GM19238 (cell line): Measurements from ENCODE around the gene NOLC1.

Source experiments
- DNase-seq: peaks from one replicate; pipeline ENCODE4 v3.0.0; 2011; ENCODE audit warnings: low spot score; ENCODE audit not compliant: insufficient read length

Gene NOLC1

DNA sequence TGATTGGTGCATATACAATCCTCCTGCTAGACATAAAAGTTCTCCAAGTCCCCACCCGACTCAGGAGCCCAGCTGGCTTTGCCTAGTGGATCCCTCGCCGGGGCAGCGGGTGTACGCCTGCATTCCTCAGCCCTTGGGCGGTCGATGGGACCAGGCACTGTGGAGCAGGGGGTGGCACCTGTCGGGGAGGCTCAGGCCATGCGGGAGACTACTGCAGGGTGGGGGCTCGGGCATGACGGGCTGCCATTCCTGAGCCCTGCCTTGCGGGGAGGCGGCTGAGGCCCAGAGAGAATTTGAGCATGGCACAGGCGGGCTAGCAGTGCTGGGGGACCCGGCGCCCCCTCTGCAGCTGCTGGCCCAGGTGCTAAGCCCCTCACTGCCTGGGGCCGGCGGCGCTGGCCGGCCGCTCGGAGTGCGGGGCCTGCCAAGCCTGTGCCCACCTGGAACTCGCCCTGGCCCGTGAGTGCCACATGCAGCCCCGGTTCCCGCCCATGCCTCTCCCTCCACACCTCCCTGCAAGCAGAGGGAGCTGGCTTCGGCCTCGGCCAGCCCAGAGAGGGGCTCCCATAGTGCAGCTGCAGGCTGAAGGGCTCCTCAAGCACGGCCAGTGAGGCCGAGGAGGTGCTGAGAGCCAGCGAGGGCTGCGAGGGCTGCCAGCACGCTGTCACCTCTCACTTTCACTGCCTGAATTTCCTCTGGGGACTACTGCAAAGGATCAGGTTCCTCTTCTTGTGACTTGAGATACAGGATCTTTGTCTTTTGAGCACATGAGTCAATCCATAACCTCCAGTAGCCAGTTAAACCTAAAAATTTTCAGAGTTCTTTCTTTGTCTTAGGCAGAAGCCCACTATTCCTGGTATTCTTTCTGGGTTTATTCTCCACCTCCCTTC, 48.8 kb downstream of the NOLC1 start:
- DNase-seq = no peak

DNA sequence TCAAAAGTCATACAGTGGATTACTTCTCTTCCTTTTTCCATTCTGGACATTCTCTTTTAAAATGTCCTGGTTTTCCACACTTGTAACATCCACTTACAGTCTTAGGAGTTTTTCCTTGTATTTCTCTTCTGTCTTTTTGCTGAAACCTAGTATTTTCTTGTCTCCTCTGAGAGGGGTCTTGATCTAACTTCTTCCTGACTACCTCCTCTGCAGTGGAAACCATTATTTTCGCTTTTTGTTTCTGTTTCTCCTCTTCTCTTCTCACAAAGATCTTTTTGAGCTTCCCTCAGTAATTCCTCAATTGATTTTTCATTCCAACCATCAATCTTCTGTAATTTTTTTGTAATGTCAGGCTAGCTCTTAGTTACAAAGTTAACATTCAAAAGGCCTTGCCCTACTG, 50.2 kb downstream of the NOLC1 start:
- DNase-seq = no peak

DNA sequence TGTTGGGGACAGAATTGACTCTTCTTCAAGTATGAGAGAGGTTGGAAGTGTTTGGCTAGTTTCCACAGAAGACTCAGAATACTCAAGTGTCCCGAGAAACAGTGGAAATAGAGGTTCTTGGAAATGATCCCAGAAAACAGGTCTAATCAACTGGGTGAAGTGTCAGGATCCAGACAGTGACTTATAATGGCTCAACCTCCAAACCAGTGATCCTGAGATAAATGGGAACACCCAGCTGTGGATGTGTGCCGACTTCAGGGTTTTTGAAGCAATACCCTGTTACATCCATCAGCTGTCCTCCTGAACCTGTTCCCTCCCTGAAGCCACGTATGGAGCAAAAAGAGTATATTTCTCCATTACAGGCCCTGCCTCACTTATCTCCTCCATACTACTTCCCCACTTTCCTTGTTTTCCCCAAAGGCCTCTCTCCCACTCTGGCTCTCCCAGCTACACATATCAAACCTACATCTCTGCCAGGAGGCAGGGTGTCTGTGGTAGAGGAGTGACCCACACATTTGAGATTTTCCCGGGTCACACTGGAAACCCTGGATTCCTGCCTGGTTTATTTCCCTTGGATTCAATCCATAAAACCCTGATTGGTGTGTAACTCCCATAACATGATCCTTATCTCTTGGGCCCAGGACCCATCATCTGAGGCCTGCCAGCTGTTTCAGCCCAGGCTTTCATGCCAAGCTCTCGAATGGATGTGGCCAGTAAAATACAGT, 56.3 kb downstream of the NOLC1 start:
- DNase-seq = no peak

DNA sequence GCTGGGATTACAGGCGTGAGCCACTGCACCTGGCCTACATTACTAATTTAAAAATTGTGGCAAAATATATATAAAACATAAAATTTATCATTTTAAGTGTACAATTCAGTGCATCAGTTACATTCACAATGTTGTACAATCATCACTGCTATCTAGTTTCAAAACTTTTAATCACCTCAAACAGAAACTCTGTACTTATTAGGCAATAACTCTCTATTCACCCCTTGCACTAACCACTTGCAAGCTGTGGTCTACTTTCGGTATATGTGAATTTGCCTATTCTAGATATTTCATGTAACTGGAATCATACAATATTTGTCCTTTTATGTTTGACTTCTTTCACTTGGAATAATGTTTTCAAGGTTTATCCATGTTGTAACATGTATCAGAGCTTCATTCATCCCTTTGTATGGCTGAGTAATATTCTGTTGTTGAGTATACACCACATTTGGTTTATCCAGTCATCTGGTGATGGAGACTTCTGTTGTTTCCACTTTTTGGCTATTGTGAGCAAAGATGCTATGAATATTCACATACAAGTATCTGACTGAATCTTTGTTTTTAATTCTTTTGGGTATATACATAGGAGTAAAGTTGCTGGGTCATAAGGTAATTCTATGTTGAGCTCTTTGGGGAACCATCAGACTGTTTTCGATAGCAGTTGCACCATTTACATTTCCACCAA, 59.6 kb downstream of the NOLC1 start:
- no peak for DNase-seq
